ENCODE measurements around the gene MTHFD1L.

DNA sequence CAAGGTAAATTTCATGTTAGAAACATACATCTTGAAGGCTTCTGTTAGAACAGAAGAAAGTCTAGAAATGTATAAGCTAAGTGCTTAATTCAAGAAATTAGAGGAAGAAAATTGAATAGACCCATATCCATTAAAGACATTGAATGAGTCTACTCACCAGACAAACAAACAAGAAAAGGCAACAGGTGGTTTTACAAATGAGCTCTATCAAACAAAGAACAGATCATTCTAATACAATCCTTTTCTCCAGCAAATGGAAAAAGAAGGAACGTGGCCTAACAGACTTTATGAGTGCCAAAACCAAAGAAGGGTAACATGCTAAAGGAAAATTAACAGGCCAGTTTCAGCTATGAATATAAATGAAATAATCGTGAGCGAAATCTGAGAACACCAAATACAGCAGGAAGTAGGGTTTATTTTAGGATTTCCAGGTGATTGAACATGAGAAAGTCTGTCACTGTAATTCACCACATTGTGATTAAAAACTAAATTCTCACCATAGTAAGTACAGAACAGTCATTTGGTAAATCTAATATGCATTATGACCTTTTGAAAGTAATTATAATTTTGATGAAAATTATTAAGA is 22.6 kb downstream of the MTHFD1L start:
- TF ChIP-seq RAD21 (conservative IDR thresholded peaks at IDR 0.05 in 1 of 2, IDR thresholded peaks at IDR 0.05 in 1 of 2): no peak
- TF ChIP-seq, protein P1, sequence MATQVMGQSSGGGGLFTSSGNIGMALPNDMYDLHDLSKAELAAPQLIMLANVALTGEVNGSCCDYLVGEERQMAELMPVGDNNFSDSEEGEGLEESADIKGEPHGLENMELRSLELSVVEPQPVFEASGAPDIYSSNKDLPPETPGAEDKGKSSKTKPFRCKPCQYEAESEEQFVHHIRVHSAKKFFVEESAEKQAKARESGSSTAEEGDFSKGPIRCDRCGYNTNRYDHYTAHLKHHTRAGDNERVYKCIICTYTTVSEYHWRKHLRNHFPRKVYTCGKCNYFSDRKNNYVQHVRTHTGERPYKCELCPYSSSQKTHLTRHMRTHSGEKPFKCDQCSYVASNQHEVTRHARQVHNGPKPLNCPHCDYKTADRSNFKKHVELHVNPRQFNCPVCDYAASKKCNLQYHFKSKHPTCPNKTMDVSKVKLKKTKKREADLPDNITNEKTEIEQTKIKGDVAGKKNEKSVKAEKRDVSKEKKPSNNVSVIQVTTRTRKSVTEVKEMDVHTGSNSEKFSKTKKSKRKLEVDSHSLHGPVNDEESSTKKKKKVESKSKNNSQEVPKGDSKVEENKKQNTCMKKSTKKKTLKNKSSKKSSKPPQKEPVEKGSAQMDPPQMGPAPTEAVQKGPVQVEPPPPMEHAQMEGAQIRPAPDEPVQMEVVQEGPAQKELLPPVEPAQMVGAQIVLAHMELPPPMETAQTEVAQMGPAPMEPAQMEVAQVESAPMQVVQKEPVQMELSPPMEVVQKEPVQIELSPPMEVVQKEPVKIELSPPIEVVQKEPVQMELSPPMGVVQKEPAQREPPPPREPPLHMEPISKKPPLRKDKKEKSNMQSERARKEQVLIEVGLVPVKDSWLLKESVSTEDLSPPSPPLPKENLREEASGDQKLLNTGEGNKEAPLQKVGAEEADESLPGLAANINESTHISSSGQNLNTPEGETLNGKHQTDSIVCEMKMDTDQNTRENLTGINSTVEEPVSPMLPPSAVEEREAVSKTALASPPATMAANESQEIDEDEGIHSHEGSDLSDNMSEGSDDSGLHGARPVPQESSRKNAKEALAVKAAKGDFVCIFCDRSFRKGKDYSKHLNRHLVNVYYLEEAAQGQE (IDR thresholded peaks at IDR 0.05): no peak
- no peak for TF ChIP-seq ZFP36 (IDR thresholded peaks at IDR 0.05; ENCODE audit: borderline replicate concordance, partially characterized antibody)
- TF ChIP-seq, protein P2, sequence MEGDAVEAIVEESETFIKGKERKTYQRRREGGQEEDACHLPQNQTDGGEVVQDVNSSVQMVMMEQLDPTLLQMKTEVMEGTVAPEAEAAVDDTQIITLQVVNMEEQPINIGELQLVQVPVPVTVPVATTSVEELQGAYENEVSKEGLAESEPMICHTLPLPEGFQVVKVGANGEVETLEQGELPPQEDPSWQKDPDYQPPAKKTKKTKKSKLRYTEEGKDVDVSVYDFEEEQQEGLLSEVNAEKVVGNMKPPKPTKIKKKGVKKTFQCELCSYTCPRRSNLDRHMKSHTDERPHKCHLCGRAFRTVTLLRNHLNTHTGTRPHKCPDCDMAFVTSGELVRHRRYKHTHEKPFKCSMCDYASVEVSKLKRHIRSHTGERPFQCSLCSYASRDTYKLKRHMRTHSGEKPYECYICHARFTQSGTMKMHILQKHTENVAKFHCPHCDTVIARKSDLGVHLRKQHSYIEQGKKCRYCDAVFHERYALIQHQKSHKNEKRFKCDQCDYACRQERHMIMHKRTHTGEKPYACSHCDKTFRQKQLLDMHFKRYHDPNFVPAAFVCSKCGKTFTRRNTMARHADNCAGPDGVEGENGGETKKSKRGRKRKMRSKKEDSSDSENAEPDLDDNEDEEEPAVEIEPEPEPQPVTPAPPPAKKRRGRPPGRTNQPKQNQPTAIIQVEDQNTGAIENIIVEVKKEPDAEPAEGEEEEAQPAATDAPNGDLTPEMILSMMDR (IDR thresholded peaks at IDR 0.05): no peak
- no peak for TF ChIP-seq RFX5 (IDR thresholded peaks at IDR 0.05)
- no peak for TF ChIP-seq POLR2A (IDR thresholded peaks at IDR 0.05; ENCODE audit: low read length)
- TF ChIP-seq JUNB (IDR thresholded peaks at IDR 0.05): no peak
